Fibroblast of the aortic adventitia (primary cell): ENCODE data around the gene TMEM220. TPM values are rescaled to one million over a fixed set of nuclear protein-coding genes. Genes with fewer than 3 reads are reported as not detected.
"Not testable (repeated sequence)": the region's sequence is repeated elsewhere in the genome, so short reads cannot be mapped to it uniquely, and the experiment has no call there.

Experiments used
- DNase-seq: peaks from one replicate; pipeline ENCODE4 v3.0.0-alpha.2; 2010; ENCODE audit warnings: low read depth
- H3K4me3 ChIP-seq: 2 replicates; pipeline ENCODE4 v1.5.1; 2011; ENCODE audit warnings: low read depth, mild to moderate bottlenecking, control low read depth, low read length, moderate library complexity
- CTCF ChIP-seq: IDR thresholded peaks from 2 replicates; pipeline ENCODE4 v1.5.1; 2011; ENCODE audit warnings: mild to moderate bottlenecking, low read length, control low read depth, inconsistent platforms; ENCODE audit not compliant: insufficient read depth
- total RNA-seq: library from RNA; depleted of rRNA; stranded (reverse); fragments of >200 nt; gene quantifications from 2 replicates; pipeline ENCODE4 v1.2.3, GENCODE V29; 2012; ENCODE audit warnings: low replicate concordance

The TMEM220 gene
- total RNA-seq, 1 donor = 6.2 TPM

DNA sequence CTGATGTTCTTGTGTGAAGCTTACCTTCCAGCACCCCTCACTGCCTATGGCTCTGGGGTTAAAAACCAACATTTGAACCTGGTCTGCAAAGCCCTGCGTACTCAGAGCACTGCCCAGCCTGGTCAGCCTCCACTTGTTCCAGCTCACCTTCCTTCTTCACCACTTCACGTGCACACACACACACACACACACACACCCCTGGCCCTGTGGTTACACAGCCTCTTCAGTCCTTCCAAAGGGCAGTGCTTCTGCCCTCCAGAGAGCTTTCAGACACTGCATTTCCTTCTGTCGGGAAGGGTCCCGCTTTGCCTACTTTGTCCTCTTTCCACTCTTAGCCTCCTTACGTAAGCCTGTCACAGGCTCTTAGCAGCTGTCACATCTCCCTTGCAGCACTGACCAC lies 9.6 kb upstream of the TMEM220 start:
- no peak for DNase-seq
- no peak overlapping the region for H3K4me3 ChIP-seq
- no peak for TF ChIP-seq CTCF

- peak; percentile 17 for DNase-seq
- no peak for TF ChIP-seq CTCF
- no peak overlapping the region for H3K4me3 ChIP-seq
Measured at GRCh38 chr17:10738521-10739258, 8.9 kb upstream of the TMEM220 start.

- DNase-seq = no peak
- TF ChIP-seq CTCF = no peak
Measured at GRCh38 chr17:10737736-10738135, 7.9 kb upstream of the TMEM220 start.

GRCh38 chr17:10737168-10737622 lies 7.4 kb upstream of the TMEM220 start:
- DNase-seq = peak; percentile 73
- TF ChIP-seq CTCF = peak; percentile 86
- no peak overlapping the region for H3K4me3 ChIP-seq

More at GRCh38 chr17:10737736-10738135, 7.9 kb upstream of the TMEM220 start:
- no peak overlapping the region for H3K4me3 ChIP-seq

- no peak for TF ChIP-seq CTCF
- no peak overlapping the region for H3K4me3 ChIP-seq
Measured at GRCh38 chr17:10735821-10736220, 6.0 kb upstream of the TMEM220 start.

GRCh38 chr17:10735251-10735650 lies 5.4 kb upstream of the TMEM220 start:
- H3K4me3 ChIP-seq = no peak overlapping the region
- TF ChIP-seq CTCF = no peak
- DNase-seq = no peak

More at GRCh38 chr17:10735821-10736220, 6.0 kb upstream of the TMEM220 start:
- DNase-seq = no peak

GRCh38 chr17:10733666-10734065 lies 3.8 kb upstream of the TMEM220 start:
- H3K4me3 ChIP-seq = no peak overlapping the region
- TF ChIP-seq CTCF = no peak
- DNase-seq = no peak

DNA sequence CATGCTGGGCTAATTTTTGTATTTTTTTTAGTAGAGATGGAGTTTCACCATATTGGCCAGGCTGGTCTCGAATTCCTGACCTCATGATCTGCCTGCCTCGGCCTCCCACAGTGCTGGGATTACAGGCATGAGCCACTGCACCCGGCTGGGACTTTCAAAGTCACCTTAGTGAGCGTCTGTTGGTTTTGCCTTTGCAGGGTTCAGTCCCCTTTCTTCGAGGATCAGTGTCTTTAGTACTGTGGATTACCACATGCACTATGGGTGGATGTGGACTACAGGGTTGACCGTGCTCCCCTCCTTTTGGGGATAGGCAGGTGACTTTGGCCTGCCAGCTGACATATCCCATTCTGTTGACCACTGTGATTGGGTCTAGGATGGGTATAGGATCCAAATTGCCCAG lies 2.3 kb upstream of the TMEM220 start:
- H3K4me3 ChIP-seq, DNase-seq: not testable (repeated sequence)
